HepG2 (cell line): Measurements from ENCODE around the gene SRSF1. TPM values are rescaled to one million over a fixed set of nuclear protein-coding genes. Genes with fewer than 3 reads are reported as not detected.

ENCODE experiments used
- ATM ChIP-seq: fragments of 450-650 bp; IDR thresholded peaks from 2 replicates; pipeline ENCODE4 v1.7.1; 2017; ENCODE audit warnings: mild to moderate bottlenecking, borderline replicate concordance
- DPF2 ChIP-seq: sonication (generic); formaldehyde crosslinking; IDR thresholded peaks from 2 replicates; pipeline ENCODE4 v1.4.0; 2020; ENCODE audit warnings: mild to moderate bottlenecking, low read depth, missing genetic modification reagents, borderline replicate concordance
- GPN1 ChIP-seq: sonication (generic); formaldehyde crosslinking; IDR thresholded peaks from 2 replicates; pipeline ENCODE4 v1.5.1; 2020; ENCODE audit warnings: missing genetic modification reagents, borderline replicate concordance
- KLF12 ChIP-seq: sonication (generic); formaldehyde crosslinking; IDR thresholded peaks from 2 replicates; pipeline ENCODE4 v1.4.0; 2020; ENCODE audit warnings: missing genetic modification reagents, borderline replicate concordance
- LBX2 ChIP-seq: sonication (generic); formaldehyde crosslinking; IDR thresholded peaks from 2 replicates; pipeline ENCODE4 v1.5.0; 2020; ENCODE audit warnings: missing genetic modification reagents, mild to moderate bottlenecking, borderline replicate concordance
- PRPF4 ChIP-seq: fragments of 200-400 bp; formaldehyde crosslinking; IDR thresholded peaks from 2 replicates; pipeline ENCODE4 v1.6.1; 2016; ENCODE audit warnings: low read length, low read depth; ENCODE audit not compliant: poor library complexity, severe bottlenecking
- REXO4 ChIP-seq: sonication (generic); formaldehyde crosslinking; IDR thresholded peaks from 2 replicates; pipeline ENCODE4 v1.8.0; 2022; ENCODE audit warnings: missing genetic modification reagents, mild to moderate bottlenecking, borderline replicate concordance
- SP1 ChIP-seq, 2 experiments: fragments of 450-650 bp in 1 of 2; sonication (generic) in 1 of 2; formaldehyde crosslinking in 1 of 2; IDR thresholded peaks; 2 replicates each; pipeline versions ENCODE4 v1.4.0 to v1.6.1; 2016 to 2020; ENCODE audit warnings: missing genetic modification reagents in 1 of 2
- ZBTB42 ChIP-seq: sonication (generic); formaldehyde crosslinking; IDR thresholded peaks from 2 replicates; pipeline ENCODE4 v1.5.0; 2020; ENCODE audit warnings: mild to moderate bottlenecking, missing genetic modification reagents
- ZNF180 ChIP-seq: sonication (generic); formaldehyde crosslinking; IDR thresholded peaks from 2 replicates; pipeline ENCODE4 v1.4.0; 2020; ENCODE audit warnings: low read depth, missing genetic modification reagents, borderline replicate concordance
- ZNF20 ChIP-seq: sonication (generic); formaldehyde crosslinking; IDR thresholded peaks from 2 replicates; pipeline ENCODE4 v1.4.0; 2020; ENCODE audit warnings: mild to moderate bottlenecking, moderate library complexity, missing genetic modification reagents
- ZNF292 ChIP-seq: sonication (generic); formaldehyde crosslinking; IDR thresholded peaks from 2 replicates; pipeline ENCODE4 v1.8.1; 2022; ENCODE audit warnings: mild to moderate bottlenecking, low read depth, missing genetic modification reagents, borderline replicate concordance
- ZNF296 ChIP-seq: sonication (generic); formaldehyde crosslinking; conservative IDR thresholded peaks from 2 replicates; pipeline ENCODE4 v1.5.0; 2020; ENCODE audit warnings: mild to moderate bottlenecking, missing genetic modification reagents
- ZNF33B ChIP-seq: sonication (generic); formaldehyde crosslinking; IDR thresholded peaks from 2 replicates; pipeline ENCODE4 v1.5.1; 2020; ENCODE audit warnings: mild to moderate bottlenecking, missing genetic modification reagents
- ZNF407 ChIP-seq: sonication (generic); formaldehyde crosslinking; IDR thresholded peaks from one replicate; pipeline ENCODE4 v1.5.1; 2020; ENCODE audit warnings: mild to moderate bottlenecking, missing genetic modification reagents; ENCODE audit errors: not compliant biosample characterization
- ZNF44 ChIP-seq: sonication (generic); formaldehyde crosslinking; IDR thresholded peaks from 2 replicates; pipeline ENCODE4 v1.5.1; 2020; ENCODE audit warnings: mild to moderate bottlenecking, missing genetic modification reagents
- ZNF441 ChIP-seq: sonication (generic); formaldehyde crosslinking; IDR thresholded peaks from 2 replicates; pipeline ENCODE4 v1.7.0; 2021; ENCODE audit warnings: missing genetic modification reagents, borderline replicate concordance
- ZNF607 ChIP-seq: sonication (generic); formaldehyde crosslinking; IDR thresholded peaks from 2 replicates; pipeline ENCODE4 v1.5.1; 2020; ENCODE audit warnings: missing genetic modification reagents, mild to moderate bottlenecking, borderline replicate concordance
- ZNF724P ChIP-seq: sonication (generic); formaldehyde crosslinking; IDR thresholded peaks from 2 replicates; pipeline ENCODE4 v1.8.0; 2022; ENCODE audit warnings: missing genetic modification reagents, borderline replicate concordance
- polyA plus RNA-seq, 8 experiments: library from polyadenylated mRNA; depleted of rRNA in 3 of 8; stranded (reverse) in 7 of 8; unstranded in 1 of 8; fragments of >200 nt; fragmentation: Illumina TruSeq in 4 of 8; extraction: Trizol in 4 of 8; gene quantifications; 2 replicates each; pipeline versions ENCODE4 v1.2.1 to v1.2.3, GENCODE V29; 2011 to 2016; ENCODE audit warnings: low read depth in 4 of 8, missing spikeins in 1 of 8, mixed read lengths in 1 of 8; ENCODE audit not compliant: insufficient read depth in 1 of 8
- total RNA-seq, 5 experiments: library from RNA; depleted of rRNA; stranded (reverse); fragments of >200 nt; fragmentation: Illumina TruSeq; extraction: Trizol; gene quantifications; 2 replicates each; pipeline ENCODE4 v1.2.3, GENCODE V29; 2016; ENCODE audit warnings: low read depth in 1 of 5
- TF ChIP-seq, protein P1 (sequence below): sonication (generic); formaldehyde crosslinking; IDR thresholded peaks from 2 replicates; pipeline ENCODE4 v1.4.0; 2020; ENCODE audit warnings: low read depth, mild to moderate bottlenecking, missing genetic modification reagents

SRSF1 gene
- total and polyA plus RNA-seq, 2 of the 13 experiments (the other 11 are each of a cell fraction or from before 2014, with no cell fraction given) = 142 to 445 TPM

- no peak for TF ChIP-seq ZNF407 (CRISPR knock-in tag)
- TF ChIP-seq DPF2 (CRISPR knock-in tag) = no peak
- TF ChIP-seq, protein P1, sequence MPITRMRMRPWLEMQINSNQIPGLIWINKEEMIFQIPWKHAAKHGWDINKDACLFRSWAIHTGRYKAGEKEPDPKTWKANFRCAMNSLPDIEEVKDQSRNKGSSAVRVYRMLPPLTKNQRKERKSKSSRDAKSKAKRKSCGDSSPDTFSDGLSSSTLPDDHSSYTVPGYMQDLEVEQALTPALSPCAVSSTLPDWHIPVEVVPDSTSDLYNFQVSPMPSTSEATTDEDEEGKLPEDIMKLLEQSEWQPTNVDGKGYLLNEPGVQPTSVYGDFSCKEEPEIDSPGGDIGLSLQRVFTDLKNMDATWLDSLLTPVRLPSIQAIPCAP (CRISPR knock-in tag) = no peak
- no peak for TF ChIP-seq PRPF4
- no peak; the same call in 1 of the 2 replicates for TF ChIP-seq ZNF724P (CRISPR knock-in tag)
- peak; percentile 39; the same call in 1 of the 2 replicates for TF ChIP-seq ZNF292 (CRISPR knock-in tag)
- no peak for TF ChIP-seq ATM
- no peak for TF ChIP-seq ZNF44 (CRISPR knock-in tag)
- TF ChIP-seq REXO4 (CRISPR knock-in tag) = no peak
- TF ChIP-seq ZNF296 (CRISPR knock-in tag) = no peak
- no peak for TF ChIP-seq ZNF20 (CRISPR knock-in tag)
- TF ChIP-seq ZNF441 (CRISPR knock-in tag) = no peak
- TF ChIP-seq KLF12 (CRISPR knock-in tag) = peak; percentile 56; the same call in 1 of the 2 replicates
- peak; percentile 57; the same call in 1 of the 2 replicates for TF ChIP-seq ZNF33B
- no peak for TF ChIP-seq LBX2 (CRISPR knock-in tag)
- TF ChIP-seq SP1 (IDR thresholded peaks at IDR 0.05) = no peak
- no peak for TF ChIP-seq SP1 (CRISPR knock-in tag; IDR thresholded peaks at IDR 0.05)
- no peak for TF ChIP-seq ZBTB42
- no peak for TF ChIP-seq GPN1 (CRISPR knock-in tag)
- no peak for TF ChIP-seq ZNF607 (CRISPR knock-in tag)
- TF ChIP-seq ZNF180 (CRISPR knock-in tag) = no peak
These were observed 19.3 kb downstream of the SRSF1 start, which contains the start of gene VEZF1 (continued) for GRCh38 chr17:57987581-57988300.
